HG03045 (cell line): Measurements from ENCODE around the gene KLF2.

ENCODE experiments used
- ATAC-seq: cut with Tn5 transposase; IDR thresholded peaks from one replicate; pipeline ENCODE4 v1.9.1; 2021; ENCODE audit warnings: mild to moderate bottlenecking, moderate library complexity; ENCODE audit not compliant: unreplicated experiment

The KLF2 gene

DNA sequence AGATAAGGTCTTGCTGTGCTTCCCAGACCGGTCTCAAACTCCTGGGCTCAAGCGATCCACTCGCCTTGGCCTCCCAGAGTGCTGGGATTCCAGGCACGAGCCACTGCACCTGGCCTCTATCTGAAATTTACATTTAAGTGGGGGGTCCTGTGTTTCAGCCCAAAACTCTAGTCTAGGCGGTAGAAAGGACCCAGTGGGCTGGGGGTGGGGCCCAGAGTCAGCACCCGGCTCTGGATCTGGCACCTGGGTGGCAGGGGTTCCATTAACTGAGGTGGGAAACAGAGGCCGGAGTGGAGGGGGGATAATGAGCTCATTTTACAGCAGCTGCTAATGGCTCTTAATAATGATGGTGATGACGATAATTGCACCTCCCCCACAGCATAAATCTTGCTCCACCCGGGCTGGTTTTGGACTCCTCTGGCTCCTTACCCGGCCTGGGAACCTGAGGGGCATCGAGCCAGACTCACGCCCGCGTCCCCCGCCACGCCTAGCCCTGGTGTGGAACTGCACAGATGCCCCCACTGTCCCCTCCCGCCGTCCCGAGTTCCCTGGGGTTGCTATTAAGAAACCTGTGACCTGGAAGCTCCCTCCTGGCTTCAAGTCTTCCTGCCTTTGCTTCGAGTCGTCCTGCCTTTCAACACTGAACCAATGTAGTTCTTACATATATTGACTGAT, 17.8 kb upstream of the KLF2 start:
- no peak for ATAC-seq

DNA sequence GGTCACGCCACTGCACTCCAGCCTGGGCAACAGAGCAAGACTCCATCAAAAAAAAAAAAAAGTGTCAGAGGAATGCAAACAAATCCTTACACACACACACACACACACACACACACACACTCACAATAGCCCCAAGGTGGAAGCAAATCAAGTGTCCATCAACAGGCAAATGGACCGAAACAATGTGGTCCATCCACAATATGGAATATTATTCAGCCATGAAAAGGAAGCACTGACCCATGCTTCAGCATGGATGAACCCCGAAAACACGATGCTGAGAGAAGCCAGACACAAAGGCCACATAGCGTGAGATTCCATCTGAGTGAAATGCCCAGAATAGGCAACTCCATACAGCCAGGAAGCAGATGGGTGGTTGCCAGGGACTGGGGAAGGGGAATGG, 16.5 kb upstream of the KLF2 start:
- no peak for ATAC-seq

GRCh38 chr19:16309643-16310042, 15.0 kb upstream of the KLF2 start:
- ATAC-seq, result no peak

GRCh38 chr19:16315825-16316505, 8.7 kb upstream of the KLF2 start:
- no peak for ATAC-seq

DNA sequence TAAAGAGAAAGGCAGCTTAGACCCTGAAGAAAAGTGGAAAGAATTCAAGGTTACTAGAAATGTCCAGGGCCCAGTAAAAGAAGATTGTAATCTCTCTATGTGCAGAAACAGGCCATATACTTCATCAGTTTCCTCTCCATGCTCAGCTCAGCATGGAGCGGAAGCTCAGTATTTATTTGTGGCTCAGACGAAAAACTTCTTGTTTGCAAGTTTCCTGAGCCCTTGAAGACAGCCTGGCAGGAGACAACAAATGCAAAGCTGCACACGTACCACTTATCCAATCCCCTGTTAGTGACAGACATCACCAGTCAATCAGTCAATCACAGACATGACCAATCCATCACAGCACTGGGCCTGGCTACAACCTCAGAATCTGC, 8.1 kb upstream of the KLF2 start:
- ATAC-seq, result no peak

DNA sequence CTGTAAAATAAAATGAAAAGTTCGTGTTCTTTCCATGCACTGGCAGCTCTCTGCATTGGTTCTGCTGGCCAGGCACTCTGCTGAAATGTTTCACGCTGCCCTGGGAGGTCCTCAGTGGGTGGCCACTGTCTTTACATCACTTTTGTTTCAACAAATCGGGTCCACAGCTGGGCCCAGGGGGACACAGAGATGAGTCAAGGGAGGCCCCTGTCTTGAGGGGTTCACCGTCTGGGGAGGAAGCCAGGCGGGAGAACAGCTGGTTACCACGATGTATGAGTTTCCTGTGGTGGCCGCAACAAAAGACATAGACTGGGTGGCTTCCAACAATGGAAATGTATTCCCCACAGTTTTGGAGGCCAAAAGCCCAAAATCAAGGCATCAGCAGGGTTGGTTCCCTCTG, 5.1 kb upstream of the KLF2 start:
- ATAC-seq, result no peak

GRCh38 chr19:16320987-16321386, 3.6 kb upstream of the KLF2 start:
- no peak for ATAC-seq

- peak; percentile 11 for ATAC-seq
Measured at GRCh38 chr19:16325161-16325527, 518 bp downstream of the KLF2 start.

- no peak for ATAC-seq
Measured at GRCh38 chr19:16325641-16326400, 1.2 kb downstream of the KLF2 start.

DNA sequence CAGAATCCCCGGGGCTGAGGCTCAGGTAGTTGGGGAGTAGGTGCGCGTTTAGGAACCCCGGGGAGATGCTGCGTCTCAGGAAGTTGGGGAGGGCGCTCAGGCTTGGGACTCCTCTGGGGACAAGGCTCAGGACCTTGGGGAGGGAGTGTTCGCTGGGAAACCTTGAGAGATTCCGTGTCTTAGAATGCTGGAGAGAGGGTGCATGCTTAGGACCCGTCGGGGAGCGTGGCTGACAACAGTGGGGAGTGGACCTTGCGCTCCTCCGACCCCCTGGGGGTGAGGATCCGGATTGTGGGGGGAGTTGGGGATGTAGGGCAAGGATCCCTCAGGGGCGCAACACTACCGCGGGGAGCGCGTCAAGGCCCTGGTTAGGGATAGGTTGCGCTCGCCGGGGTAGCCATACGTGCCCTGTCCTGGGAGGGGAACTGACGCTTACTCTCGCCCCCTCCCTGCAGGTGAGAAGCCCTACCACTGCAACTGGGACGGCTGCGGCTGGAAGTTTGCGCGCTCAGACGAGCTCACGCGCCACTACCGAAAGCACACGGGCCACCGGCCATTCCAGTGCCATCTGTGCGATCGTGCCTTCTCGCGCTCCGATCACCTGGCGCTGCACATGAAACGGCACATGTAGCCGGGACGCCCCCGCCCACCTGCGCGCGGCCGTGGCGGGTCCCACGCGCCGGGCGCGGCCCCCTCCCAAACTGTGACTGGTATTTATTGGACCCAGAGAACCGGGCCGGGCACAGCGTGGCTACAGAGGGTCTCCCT, 2.0 kb downstream of the KLF2 start:
- ATAC-seq, result no peak

GRCh38 chr19:16327169-16327475, 2.5 kb downstream of the KLF2 start:
- ATAC-seq, result no peak

DNA sequence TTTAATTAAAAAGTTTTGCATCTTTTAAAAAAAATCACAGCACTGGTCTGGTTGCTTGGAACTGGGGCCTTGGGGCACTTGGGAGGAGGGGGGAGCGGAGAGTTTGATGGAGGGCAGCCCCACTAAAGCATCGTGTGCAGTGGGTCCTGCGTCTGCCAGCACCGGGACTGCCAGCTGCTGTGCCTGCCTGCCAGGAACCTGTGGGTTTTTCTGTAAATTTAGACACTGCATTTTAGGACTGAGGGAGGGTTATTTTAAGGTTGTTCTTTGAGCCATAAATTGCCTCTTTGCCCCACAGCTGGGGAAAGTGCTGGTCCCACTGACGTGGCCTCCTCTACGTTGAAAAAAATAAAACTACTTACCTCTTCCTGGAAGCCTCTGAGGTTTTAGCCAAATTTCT, 2.9 kb downstream of the KLF2 start:
- no peak for ATAC-seq

DNA sequence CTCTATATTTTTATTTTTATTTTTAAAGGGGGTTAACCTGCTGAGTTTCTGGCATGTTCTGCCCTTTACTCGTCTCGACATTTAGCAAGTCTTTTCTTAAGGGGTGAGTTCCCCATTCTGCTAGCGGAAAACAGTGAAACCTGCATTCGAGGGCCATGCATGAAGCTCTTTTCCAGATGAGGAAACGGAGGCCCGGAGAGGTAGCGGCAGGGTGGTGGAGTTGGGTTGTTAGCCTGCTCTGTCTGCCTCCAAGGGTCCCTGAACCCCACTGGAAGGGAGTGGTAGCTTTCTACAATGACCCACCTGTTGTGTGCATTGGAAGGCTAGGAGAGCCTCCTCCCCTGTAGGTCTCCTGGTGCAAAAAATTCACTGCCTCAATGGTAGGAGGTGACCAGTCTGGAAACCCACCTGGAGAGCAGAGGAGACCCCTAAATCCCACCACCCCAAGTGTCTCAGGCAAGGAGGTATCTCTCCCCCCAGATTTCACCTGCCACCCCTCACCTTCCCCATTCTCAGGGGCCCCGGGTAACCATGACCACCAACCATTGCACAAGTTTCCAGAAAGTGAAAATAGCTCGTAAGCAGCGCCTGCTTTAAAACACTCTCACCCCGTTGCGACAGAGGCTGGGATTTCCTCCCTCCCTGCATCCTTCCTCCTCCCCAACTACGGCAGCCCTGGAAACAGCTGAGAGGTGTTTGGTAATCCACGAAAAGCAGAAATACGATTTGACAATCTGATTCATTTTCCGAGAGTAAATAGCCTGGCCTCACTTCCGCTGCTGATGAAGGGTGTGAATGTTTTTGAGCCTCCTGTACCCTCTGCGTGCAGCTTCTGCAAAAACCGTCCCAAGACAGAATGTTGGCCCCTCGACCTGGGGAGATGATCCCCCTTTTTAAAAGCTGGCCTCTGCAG, 3.5 kb downstream of the KLF2 start:
- no peak for ATAC-seq

GRCh38 chr19:16328824-16329482, 4.3 kb downstream of the KLF2 start:
- no peak for ATAC-seq

- ATAC-seq, result no peak
Measured at GRCh38 chr19:16330368-16330801, 5.8 kb downstream of the KLF2 start.

DNA sequence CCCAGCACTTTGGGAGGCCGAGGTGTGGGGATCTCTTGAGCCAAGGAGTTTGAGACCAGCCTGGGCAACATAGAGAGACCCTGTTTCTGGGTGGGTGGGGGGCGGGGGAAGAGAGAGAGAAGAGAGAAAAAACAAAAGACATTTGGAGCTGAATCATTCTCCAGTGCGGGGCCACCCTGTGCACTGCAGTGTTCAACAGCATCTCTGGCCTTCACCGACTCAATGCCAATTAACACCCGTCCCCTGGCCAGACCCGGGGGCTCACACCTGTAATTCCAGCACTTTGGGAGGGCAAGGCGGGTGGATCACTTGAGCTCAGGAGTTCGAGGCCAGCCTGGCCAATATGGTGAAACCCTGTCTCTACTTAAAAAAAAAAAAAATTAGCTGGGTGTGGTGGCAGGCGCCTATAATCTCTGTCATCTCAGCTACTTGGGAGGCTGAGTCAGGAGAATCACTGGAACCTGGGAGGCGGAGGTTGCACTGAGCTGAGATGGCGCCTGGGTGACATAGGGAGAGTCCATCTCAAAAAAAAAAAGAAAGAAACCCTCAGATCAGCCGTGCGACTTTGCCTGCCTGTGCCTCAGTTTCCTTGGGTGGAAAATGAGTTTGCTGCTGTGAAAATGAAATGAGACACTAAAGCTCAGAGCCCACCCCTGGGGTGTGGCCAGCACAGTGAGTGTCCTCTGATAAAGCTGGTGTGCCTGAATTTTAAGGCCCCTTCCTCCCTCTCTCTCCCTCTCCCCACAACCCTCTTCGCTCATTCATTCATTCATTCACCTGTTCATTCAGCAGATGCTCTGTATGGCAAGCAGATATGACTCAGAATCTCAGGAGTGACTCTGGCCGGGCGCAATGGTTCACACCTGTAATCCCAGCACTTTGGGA, 6.4 kb downstream of the KLF2 start:
- no peak for ATAC-seq

DNA sequence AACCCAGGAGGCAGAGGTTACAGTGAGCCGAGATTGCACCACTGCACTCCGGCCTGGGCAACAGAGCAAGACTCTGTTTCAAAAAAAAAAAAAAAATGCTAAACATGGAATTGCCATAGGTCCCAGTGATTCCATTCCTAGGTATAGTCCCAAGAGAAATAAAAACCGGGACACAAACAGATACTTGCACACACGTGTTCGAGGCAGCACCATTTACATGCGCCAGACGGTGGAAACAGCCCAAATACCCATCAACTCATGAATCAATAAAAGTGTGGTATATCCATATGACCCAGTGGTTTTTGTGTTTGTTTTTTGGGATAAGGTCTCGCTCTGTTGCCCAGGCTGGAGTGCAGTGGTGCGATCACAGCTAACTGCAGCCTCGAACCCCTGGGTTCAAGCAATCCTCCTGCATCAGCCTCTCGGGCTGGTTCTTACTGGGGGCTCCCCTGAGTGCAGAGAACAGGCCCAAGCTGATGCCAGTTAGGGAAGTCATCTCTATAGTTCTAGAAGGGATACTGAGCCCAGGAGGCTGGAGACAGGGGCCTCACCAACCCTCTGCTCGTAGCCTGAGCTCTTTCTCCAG, 8.5 kb downstream of the KLF2 start:
- no peak for ATAC-seq

DNA sequence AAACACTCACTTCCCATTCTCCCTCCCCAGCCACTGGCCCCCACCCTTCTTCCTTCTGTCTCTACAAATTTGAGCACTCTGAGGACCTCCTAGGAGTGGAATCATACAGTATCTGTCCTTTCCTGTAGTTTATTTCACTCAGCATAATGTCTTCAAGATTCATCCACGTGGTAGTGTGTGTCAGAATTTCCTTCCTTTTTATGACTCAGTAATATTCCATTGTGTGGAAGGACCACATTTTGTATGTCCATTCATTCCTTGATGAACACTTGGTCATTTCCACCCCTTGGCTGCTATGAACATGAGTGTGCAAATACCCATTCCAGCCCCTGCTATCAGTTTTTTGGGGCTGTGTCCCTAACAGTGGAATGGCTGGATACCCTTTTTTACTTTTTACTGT, 9.8 kb downstream of the KLF2 start:
- ATAC-seq, result no peak

GRCh38 chr19:16335226-16335625, 10.6 kb downstream of the KLF2 start:
- no peak for ATAC-seq
